Measurements from ENCODE around the gene FLNB. TPM values are rescaled to one million over a fixed set of nuclear protein-coding genes. Genes with fewer than 3 reads are reported as not detected.

FLNB gene
- polyA plus RNA-seq, 4 donors = 172 to 239 (median 185) TPM

DNA sequence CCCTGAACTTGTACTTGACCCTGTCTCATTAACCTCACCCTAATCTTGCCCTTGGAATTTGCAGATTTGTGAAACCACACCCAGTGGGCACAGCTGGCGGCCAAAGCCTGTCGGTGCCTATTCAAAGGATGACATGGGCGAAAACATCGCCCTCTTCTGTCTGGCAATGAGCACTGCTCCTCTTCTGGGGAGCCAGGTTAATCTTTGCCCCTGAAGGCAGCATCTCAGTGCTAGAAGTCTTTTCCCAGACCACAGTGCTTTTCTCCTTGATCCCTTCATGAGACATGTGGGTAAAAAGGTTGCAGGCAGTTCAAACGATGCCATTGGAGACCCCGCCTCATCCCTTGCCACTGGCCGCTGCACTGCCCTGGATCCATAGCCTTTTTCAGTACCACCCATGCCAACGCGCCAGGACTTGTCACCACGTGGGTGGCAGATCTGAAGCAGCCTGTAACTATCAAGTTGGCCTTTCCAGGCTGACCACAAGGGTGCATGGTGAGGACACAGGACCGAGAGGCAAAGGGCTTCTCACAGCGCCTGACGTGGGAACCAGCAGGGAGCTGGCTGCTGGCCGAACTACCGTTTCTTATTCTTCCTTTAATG, 209.1 kb downstream of the FLNB start:
- no peak for DNase-seq (ENCODE audit: low read depth in 4 of 4, low spot score in 3 of 4)

DNA sequence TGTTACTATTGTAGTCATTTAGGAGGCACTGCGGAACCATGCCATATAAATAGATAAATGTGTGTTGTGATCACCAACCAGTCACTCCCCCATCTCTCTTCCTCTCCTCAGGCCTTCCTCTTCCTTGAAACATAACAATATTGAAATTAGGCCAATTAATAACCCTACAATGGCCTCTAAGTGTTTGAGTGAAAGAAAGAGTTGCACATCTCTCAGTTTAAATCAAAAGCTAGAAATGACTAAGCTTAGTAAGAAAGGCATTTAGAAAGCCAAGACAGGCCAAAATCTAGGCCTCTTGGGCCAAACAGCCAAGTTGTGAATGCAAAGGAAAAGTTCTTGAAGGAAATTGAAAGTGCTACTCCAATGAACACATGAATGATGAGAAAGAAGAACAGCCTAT, 210.7 kb downstream of the FLNB start:
- DNase-seq (ENCODE audit: low read depth in 4 of 4, low spot score in 3 of 4) = no peak

Other genes starting within 250 kb of the FLNB start
- gene DNASE1L3, start 202.6 kb downstream of the FLNB start, polyA plus RNA-seq (ENCODE audit: insufficient read length in 4 of 4) = 10 to 100 TPM in 1 of 4 donors, 1 to 10 TPM in 3; 2.5 to 17.2 (median 3.5) TPM
- gene ABHD6, start 229.4 kb downstream of the FLNB start, polyA plus RNA-seq (ENCODE audit: insufficient read length in 4 of 4) = 10 to 100 TPM in 2 of 4 donors, 1 to 10 TPM in 2; 7.6 to 11.7 (median 9.6) TPM